ENCODE measurements around the gene CELA3B.

- TF ChIP-seq TAF1 (IDR thresholded peaks at IDR 0.05; ENCODE audit: borderline replicate concordance, low read depth, low read length) (no peak), POLR2AphosphoS5 (IDR thresholded peaks at IDR 0.05; ENCODE audit: low read depth, low read length) (no peak), POLR2A (IDR thresholded peaks at IDR 0.05; ENCODE audit: low read depth, low read length) (no peak)
Observed at GRCh38 chr1:21935891-21936365, 40.9 kb upstream of the CELA3B start.

Measured in GM12892 (cell line).